IPS DF 6.9 (cell line): ENCODE results near the gene IL17RD.

Source experiments
- DNase-seq: peaks from one replicate; pipeline ENCODE4 v3.0.0-alpha.2; 2013; ENCODE audit warnings: low read depth, low spot score
- H3K27ac ChIP-seq: one replicate; pipeline ENCODE4 v1.5.1; 2013; ENCODE audit warnings: low read length, control low read depth
- H3K27me3 ChIP-seq: 2 replicates; pipeline ENCODE4 v1.6.1; 2013; ENCODE audit warnings: mild to moderate bottlenecking, low read length; ENCODE audit not compliant: control insufficient read depth, insufficient read depth
- H3K36me3 ChIP-seq: 2 replicates; pipeline ENCODE4 v1.6.1; 2013; ENCODE audit warnings: low read length; ENCODE audit not compliant: control insufficient read depth, insufficient read depth
- H3K4me1 ChIP-seq: 2 replicates; pipeline ENCODE4 v1.6.1; 2013; ENCODE audit warnings: low read length; ENCODE audit not compliant: control insufficient read depth, insufficient read depth
- H3K4me3 ChIP-seq: 2 replicates; pipeline ENCODE4 v1.5.1; 2013; ENCODE audit warnings: mild to moderate bottlenecking, low read length
- H3K9me3 ChIP-seq: 2 replicates; pipeline ENCODE4 v1.6.1; 2013; ENCODE audit warnings: low read length, inconsistent platforms; ENCODE audit not compliant: control insufficient read depth, insufficient read depth
- WGBS: extraction: QIAGEN DNeasy Blood & Tissue Kit; methylation state at CpG from one replicate; pipeline ENCODE4 v1.1.7; 2013; ENCODE audit warnings: mixed read lengths, missing lambda C conversion rate; ENCODE audit not compliant: insufficient read length, insufficient coverage; 5-methylcytosine and 5-hydroxymethylcytosine counted together

IL17RD gene

DNA sequence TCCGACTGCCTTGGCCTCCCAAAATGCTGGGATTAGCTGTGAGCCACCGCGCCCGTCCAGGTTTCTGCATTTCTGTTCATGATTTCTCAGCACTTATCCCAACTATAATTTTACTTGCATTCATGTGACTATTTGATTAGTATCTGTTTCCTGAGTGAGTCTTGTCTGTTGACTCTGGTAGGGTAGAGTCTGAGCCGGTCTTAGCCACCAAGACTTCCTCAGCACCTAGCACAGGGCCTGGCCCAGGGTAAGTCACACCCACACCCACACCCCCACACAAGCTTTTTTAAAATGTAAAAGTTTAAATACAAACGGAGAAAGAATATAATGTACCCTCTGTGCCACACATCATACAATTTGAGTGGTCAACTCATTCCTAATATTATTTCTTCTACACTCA is 107.8 kb downstream of the IL17RD start:
- no peak for DNase-seq
- H3K27me3 ChIP-seq = no peaks in the 10 kb centered on the region
- H3K9me3 ChIP-seq = no peaks in the 10 kb centered on the region
- H3K4me3 ChIP-seq = no peak overlapping the region
- no CpG with 5 or more reads among the region's 6 CpGs for WGBS
- peaks cover 5% of the 10 kb centered on the region; the same call in 1 of the 2 replicates for H3K4me1 ChIP-seq
- H3K27ac ChIP-seq = no peak overlapping the region
- no peaks in the 10 kb centered on the region for H3K36me3 ChIP-seq

DNA sequence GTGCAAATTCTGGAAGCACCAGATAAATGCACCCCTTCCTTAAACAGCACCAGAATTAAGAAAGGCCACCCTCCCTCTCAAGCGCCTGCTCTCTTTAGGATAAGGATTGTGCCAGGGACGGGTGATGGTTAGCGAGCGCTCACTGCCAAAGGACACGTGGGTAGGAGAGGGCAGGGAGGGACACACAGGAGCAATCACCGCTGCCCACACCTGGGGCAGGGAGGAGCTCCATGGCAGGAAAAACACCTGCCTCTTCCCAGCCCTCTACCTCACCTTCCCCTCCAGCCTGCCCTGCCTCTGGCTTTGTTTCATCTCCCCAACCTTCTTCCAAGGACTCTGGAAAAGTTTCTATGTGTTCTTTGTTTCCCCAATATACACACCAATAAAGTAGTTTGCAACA is 112.0 kb downstream of the IL17RD start:
- H3K9me3 ChIP-seq = no peaks in the 10 kb centered on the region
- WGBS = no CpG with 5 or more reads among the region's 6 CpGs
- H3K27ac ChIP-seq = no peak overlapping the region
- H3K36me3 ChIP-seq = no peaks in the 10 kb centered on the region
- H3K27me3 ChIP-seq = no peaks in the 10 kb centered on the region
- H3K4me1 ChIP-seq = no peaks in the 10 kb centered on the region
- DNase-seq = no peak
- no peak overlapping the region for H3K4me3 ChIP-seq

DNA sequence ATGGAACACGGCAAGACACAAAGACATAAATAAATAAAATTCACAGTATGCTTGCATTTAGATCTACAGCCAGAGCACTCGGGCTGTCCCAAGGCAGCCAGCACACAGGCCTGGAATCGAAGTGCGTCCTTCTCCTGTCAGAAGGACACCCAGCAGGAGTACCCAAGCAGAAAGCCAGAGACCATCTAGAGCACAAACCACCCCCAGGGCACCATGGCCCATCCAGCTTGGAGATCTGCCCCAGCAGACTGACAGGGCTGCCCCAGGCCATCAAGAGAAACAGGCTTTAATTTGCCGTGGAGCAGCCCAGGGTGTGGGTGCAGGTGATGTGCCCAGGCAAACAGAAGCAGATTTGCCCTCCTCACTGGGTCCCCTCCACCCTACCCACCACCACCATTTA is 112.5 kb downstream of the IL17RD start:
- no peak for DNase-seq
- Histone ChIP-seq H3K9me3 (no peaks in the 10 kb centered on the region), H3K4me3 (no peak overlapping the region), H3K27ac (no peak overlapping the region), H3K36me3 (no peaks in the 10 kb centered on the region), H3K4me1 (no peaks in the 10 kb centered on the region), H3K27me3 (no peaks in the 10 kb centered on the region)
- no CpG with 5 or more reads among the region's 5 CpGs for WGBS

DNA sequence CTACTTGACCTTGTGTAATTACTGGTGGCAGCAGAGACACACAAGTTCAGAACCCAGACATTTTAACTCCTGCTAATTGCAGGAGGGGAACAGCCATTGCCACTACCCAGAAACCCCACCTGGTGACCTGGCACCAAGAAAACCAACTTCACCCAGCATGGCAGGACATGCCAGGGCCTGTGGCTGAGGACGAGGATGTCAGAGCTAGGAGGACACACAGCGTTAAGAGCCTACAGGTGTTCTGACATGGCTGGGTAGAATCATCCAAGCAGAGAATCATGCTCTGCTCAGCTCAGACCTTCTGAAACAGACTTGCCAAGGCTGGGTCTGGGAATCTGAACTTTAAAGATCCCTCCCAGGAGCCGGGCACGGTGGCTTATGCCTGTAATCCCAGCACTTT is 116.4 kb downstream of the IL17RD start:
- Histone ChIP-seq H3K36me3 (no peaks in the 10 kb centered on the region), H3K27ac (no peak overlapping the region), H3K9me3 (no peaks in the 10 kb centered on the region), H3K4me1 (no peaks in the 10 kb centered on the region), H3K4me3 (no peak overlapping the region), H3K27me3 (no peaks in the 10 kb centered on the region)
- no CpG with 5 or more reads among the region's 4 CpGs for WGBS
- DNase-seq = no peak

DNA sequence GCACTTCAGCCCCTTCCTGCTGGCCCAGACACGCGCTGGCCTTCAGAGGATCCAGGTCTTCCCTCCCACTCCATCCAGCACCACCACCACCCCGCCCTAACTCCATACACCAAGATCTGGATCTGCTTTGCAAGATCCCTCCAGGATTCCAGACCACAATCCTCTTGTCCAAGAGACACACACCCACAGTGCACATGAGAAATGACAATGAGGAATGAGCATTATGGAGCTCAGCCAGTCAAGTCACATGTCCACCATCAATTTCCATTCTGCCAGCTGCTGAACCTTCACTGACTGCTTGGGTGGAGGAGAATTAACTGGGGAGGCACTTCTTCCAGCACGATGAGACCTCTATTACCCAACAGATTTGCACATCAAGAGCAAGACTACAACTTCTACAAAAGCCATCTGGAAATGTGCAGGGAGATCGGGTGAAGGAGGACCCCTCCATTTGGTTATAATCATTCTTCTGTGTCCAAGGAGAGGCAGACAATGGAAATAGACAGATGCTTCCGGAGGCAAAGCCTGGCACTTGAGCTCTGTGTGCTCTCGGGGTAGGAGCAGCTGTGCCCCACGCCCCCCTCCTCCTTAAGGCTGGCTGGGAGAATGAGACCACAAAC is 117.0 kb downstream of the IL17RD start:
- no peak for DNase-seq
- no peaks in the 10 kb centered on the region for H3K9me3 ChIP-seq
- no CpG with 5 or more reads among the region's 8 CpGs for WGBS
- no peaks in the 10 kb centered on the region for H3K27me3 ChIP-seq
- no peak overlapping the region for H3K4me3 ChIP-seq
- no peak overlapping the region for H3K27ac ChIP-seq
- no peaks in the 10 kb centered on the region for H3K36me3 ChIP-seq
- H3K4me1 ChIP-seq = no peaks in the 10 kb centered on the region

DNA sequence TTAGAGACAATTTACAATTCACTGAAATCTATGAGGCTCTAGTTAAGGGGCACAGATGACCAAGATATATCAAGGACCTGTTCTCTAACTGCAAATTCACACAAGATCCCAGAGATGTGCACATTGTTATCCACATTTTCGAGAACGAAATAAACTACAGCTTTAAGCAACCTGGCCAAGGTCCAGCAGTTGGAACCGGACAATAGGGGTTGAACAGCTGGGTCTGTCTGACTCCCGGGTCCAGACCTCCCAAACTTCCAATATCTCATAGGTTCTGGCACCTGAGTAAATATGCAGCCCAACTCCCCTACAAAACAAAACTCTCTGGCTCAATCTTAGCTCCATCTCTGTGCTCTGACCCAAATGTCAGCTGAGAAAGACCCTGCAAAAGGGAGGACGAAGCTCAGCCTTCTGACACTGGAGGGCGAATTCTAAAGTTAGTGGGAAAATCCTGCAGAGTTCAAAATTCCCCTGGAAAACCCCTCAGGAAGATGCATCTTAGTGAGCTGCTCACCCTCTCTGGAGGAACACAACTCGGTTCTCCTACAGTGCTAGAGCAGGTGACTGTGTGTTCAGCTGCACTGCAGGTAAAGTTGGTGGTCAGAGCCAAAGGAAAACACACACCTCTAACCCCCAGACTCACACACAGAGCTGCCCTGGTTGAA is 118.9 kb downstream of the IL17RD start:
- Histone ChIP-seq H3K36me3 (no peaks in the 10 kb centered on the region), H3K9me3 (no peaks in the 10 kb centered on the region), H3K27ac (no peak overlapping the region), H3K4me1 (no peaks in the 10 kb centered on the region; the same call in 1 of the 2 replicates), H3K27me3 (no peaks in the 10 kb centered on the region), H3K4me3 (no peak overlapping the region)
- WGBS = no CpG with 5 or more reads among the region's 7 CpGs
- no peak for DNase-seq

DNA sequence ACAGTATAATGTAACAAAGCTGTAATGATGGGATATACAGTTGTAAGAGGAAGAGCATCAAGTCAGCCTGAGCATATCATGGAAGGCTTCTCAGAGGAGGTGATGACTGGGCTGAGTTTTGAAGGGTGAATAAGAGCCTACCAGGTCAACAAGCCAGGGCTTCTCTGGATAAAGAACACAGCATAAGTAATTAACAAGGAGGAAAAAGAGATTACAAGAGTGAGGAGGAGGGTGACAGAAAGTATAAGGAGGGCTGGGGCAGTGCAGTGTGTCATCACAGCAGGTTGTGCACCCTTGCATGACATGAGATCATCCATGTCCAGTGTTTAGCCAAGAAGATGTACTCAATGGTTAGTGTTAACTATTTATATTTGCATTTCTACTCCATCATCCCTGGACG is 121.6 kb downstream of the IL17RD start:
- no peaks in the 10 kb centered on the region; the same call in 1 of the 2 replicates for H3K4me1 ChIP-seq
- no peak overlapping the region for H3K4me3 ChIP-seq
- DNase-seq = no peak
- no CpG with 5 or more reads among the region's 1 CpG for WGBS
- H3K9me3 ChIP-seq = no peaks in the 10 kb centered on the region
- H3K27ac ChIP-seq = no peak overlapping the region
- H3K27me3 ChIP-seq = no peaks in the 10 kb centered on the region
- no peaks in the 10 kb centered on the region for H3K36me3 ChIP-seq

DNA sequence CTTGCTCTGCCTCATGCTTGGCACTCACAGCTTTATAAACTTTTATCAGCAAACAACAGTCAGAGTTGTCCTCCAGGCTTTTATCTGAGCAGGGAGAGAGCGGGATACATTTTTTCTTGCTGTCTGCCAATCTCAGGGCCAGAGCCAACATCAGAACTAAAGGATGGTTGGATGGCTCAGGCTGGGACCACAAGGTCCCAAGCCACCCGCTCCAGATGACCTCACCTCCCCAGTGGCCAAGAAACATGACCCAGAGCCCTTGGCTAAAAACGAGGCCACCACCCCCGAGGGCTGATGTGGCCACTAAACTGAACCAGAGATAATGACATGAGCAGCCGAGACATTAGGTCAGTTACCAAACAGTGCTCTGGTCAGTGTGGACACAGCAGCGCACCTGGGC is 123.5 kb downstream of the IL17RD start:
- DNase-seq = no peak
- H3K9me3 ChIP-seq = no peaks in the 10 kb centered on the region
- no peak overlapping the region for H3K4me3 ChIP-seq
- no peaks in the 10 kb centered on the region for H3K27me3 ChIP-seq
- no CpG with 5 or more reads among the region's 6 CpGs for WGBS
- no peaks in the 10 kb centered on the region for H3K36me3 ChIP-seq
- H3K4me1 ChIP-seq = no peaks in the 10 kb centered on the region; the same call in 1 of the 2 replicates
- H3K27ac ChIP-seq = no peak overlapping the region
